Measurements from ENCODE around the gene TBC1D16.
"Not testable (repeated sequence)": the region's sequence is repeated elsewhere in the genome, so short reads cannot be mapped to it uniquely, and the experiment has no call there.

The TBC1D16 gene

GRCh38 chr17:79971651-79972050 lies 64.0 kb downstream of the TBC1D16 start:
- DNase-seq: no peak

GRCh38 chr17:79970576-79971068 lies 65.0 kb downstream of the TBC1D16 start:
- DNase-seq: no peak

- DNase-seq: no peak
These were observed 65.8 kb downstream of the TBC1D16 start for GRCh38 chr17:79969906-79970305.

GRCh38 chr17:79968116-79968515 lies 67.6 kb downstream of the TBC1D16 start:
- no peak for DNase-seq

- no peak for DNase-seq
These were observed 69.0 kb downstream of the TBC1D16 start for GRCh38 chr17:79966681-79967080.

- DNase-seq: no peak
These were observed 69.9 kb downstream of the TBC1D16 start for GRCh38 chr17:79965806-79966205.

GRCh38 chr17:79962467-79962866 lies 73.2 kb downstream of the TBC1D16 start:
- DNase-seq: not testable (repeated sequence)

- not testable (repeated sequence) for DNase-seq
These were observed 74.1 kb downstream of the TBC1D16 start for GRCh38 chr17:79961567-79961966.

- DNase-seq: no peak
These were observed 74.7 kb downstream of the TBC1D16 start for GRCh38 chr17:79960788-79961522.

- no peak for DNase-seq
These were observed 76.6 kb downstream of the TBC1D16 start for GRCh38 chr17:79959042-79959441.

GRCh38 chr17:79956853-79957252 lies 78.8 kb downstream of the TBC1D16 start:
- DNase-seq: no peak

GRCh38 chr17:79956441-79956735 lies 79.3 kb downstream of the TBC1D16 start:
- DNase-seq: not testable (repeated sequence)

- DNase-seq: no peak
These were observed 79.8 kb downstream of the TBC1D16 start for GRCh38 chr17:79955691-79956440.

GRCh38 chr17:79955167-79955549 lies 80.5 kb downstream of the TBC1D16 start:
- DNase-seq: no peak

- DNase-seq: no peak
These were observed 81.1 kb downstream of the TBC1D16 start for GRCh38 chr17:79954281-79955166.

GRCh38 chr17:79953335-79953734 lies 82.3 kb downstream of the TBC1D16 start:
- DNase-seq: no peak

- no peak for DNase-seq
These were observed 82.8 kb downstream of the TBC1D16 start for GRCh38 chr17:79952901-79953300.

GRCh38 chr17:79952265-79952877 lies 83.3 kb downstream of the TBC1D16 start:
- no peak for DNase-seq

GRCh38 chr17:79951361-79952264 lies 84.1 kb downstream of the TBC1D16 start:
- no peak for DNase-seq

GRCh38 chr17:79950751-79951150 lies 84.9 kb downstream of the TBC1D16 start:
- DNase-seq: no peak

- no peak for DNase-seq
These were observed 85.4 kb downstream of the TBC1D16 start for GRCh38 chr17:79950306-79950705.
